ENCODE data around the gene FAM47B.

- no peak for TF ChIP-seq CTCF (IDR thresholded peaks at IDR 0.05; ENCODE audit: poor library complexity, severe bottlenecking)
- TF ChIP-seq POLR2AphosphoS5 (IDR thresholded peaks at IDR 0.05): no peak
- no peak for TF ChIP-seq EP300 (conservative IDR thresholded peaks at IDR 0.05; ENCODE audit: poor library complexity, severe bottlenecking)
- no peak for TF ChIP-seq REST (IDR thresholded peaks at IDR 0.05; ENCODE audit: borderline replicate concordance)
Measured at GRCh38 chrX:34909151-34909550, 33.4 kb upstream of the FAM47B start.
